HEK293T (cell line): ENCODE results near the gene LCK.

ENCODE experiments used
- CTCF ChIA-PET: fragments of 350-600 bp; formaldehyde crosslinking; extraction: SDS; loops from one replicate; lab custom pipeline; 2021; ENCODE audit warnings: antibody characterized with exemption, inconsistent platforms; lab: Yijun Ruan, JAX
- POLR2A ChIA-PET: fragments of 350-600 bp; formaldehyde crosslinking; extraction: SDS; loops from one replicate; lab custom pipeline; 2020; ENCODE audit warnings: antibody characterized with exemption, inconsistent platforms; lab: Yijun Ruan, JAX
- DNase-seq: peaks from one replicate; pipeline ENCODE4 v3.0.0; 2012; ENCODE audit warnings: mixed read lengths; ENCODE audit errors: extremely low spot score
- ARNT ChIP-seq: fragments of 450-650 bp; IDR thresholded peaks from 2 replicates; pipeline ENCODE4 v1.6.1; 2017; ENCODE audit warnings: mild to moderate bottlenecking
- BHLHE40 ChIP-seq: fragments of 450-650 bp; IDR thresholded peaks from 2 replicates; pipeline ENCODE4 v1.6.1; 2016; ENCODE audit warnings: mild to moderate bottlenecking, moderate library complexity, borderline replicate concordance
- ELF4 ChIP-seq: fragments of 450-650 bp; IDR thresholded peaks from 2 replicates; pipeline ENCODE4 v1.6.1; 2017; ENCODE audit warnings: antibody characterized with exemption
- FOXA1 ChIP-seq: fragments of 450-650 bp; IDR thresholded peaks from 2 replicates; pipeline ENCODE4 v1.6.1; 2016; ENCODE audit warnings: mild to moderate bottlenecking
- FOXK2 ChIP-seq: fragments of 450-650 bp; IDR thresholded peaks from 2 replicates; pipeline ENCODE4 v1.6.1; 2016; ENCODE audit warnings: mild to moderate bottlenecking
- FOXM1 ChIP-seq: fragments of 450-650 bp; IDR thresholded peaks from 2 replicates; pipeline ENCODE4 v1.6.1; 2017; ENCODE audit warnings: mild to moderate bottlenecking, borderline replicate concordance
- HDGF ChIP-seq: fragments of 450-650 bp; IDR thresholded peaks from 2 replicates; pipeline ENCODE4 v1.6.1; 2017; ENCODE audit warnings: antibody characterized with exemption, borderline replicate concordance
- L3MBTL2 ChIP-seq: fragments of 450-650 bp; conservative IDR thresholded peaks from 2 replicates; pipeline ENCODE4 v1.6.1; 2016; ENCODE audit warnings: mild to moderate bottlenecking
- NFRKB ChIP-seq: fragments of 450-650 bp; IDR thresholded peaks from 2 replicates; pipeline ENCODE4 v1.6.1; 2016; ENCODE audit warnings: mild to moderate bottlenecking, moderate library complexity
- PKNOX1 ChIP-seq: fragments of 450-650 bp; IDR thresholded peaks from 2 replicates; pipeline ENCODE4 v1.6.1; 2016
- SP1 ChIP-seq: fragments of 450-650 bp; IDR thresholded peaks from 2 replicates; pipeline ENCODE4 v1.6.1; 2017
- SUZ12 ChIP-seq: fragments of 450-650 bp; IDR thresholded peaks from 2 replicates; pipeline ENCODE4 v1.6.1; 2016; ENCODE audit warnings: mild to moderate bottlenecking
- TARDBP ChIP-seq: fragments of 450-650 bp; IDR thresholded peaks from 2 replicates; pipeline ENCODE4 v1.6.1; 2016
- ZNF384 ChIP-seq: fragments of 450-650 bp; IDR thresholded peaks from 2 replicates; pipeline ENCODE4 v1.6.1; 2016

The LCK gene

GRCh38 chr1:32250893-32251716, at the start of gene LCK:
TSS of gene LCK (plus strand) at chr1:32251265. CDS start at chr1:32274330, 23,065 bp downstream.
- DNase-seq: no peak
- POLR2A ChIA-PET: interaction anchor here (1.1 kb wide), 1 partner anchor 35 kb away, joined by 3 read pairs; no protein-coding TSS in a partner anchor
- no peak for TF ChIP-seq FOXK2
- no peak for TF ChIP-seq FOXM1
- no peak for TF ChIP-seq SUZ12
- TF ChIP-seq PKNOX1: no peak
- no peak for TF ChIP-seq L3MBTL2
- no peak for TF ChIP-seq FOXA1
- no peak for TF ChIP-seq SP1
- no peak for TF ChIP-seq ZNF384
- no peak for TF ChIP-seq HDGF
- TF ChIP-seq BHLHE40: no peak
- no peak for TF ChIP-seq NFRKB
- CTCF ChIA-PET: no interaction called here

DNA sequence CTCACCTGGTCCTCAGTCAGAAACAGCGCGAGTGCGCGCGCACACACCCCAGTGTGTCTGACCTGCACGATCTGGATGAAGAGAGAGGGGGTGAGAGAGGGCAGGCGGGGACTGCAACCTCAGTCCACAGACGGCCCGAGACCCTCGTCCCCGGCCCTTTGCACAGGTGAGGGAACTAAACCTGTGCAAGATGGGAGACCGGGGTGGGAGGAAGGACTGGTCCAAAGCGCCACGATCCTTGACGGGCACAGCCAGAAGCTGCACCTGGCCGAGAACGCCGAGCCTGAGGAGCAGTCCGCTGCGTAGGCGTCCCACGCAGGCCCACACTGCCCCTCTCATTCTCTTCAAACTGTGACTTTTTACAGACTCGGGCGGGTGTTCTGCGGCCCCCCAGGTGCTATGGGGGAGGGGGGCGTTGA, 46.1 kb upstream of the LCK start:
- DNase-seq: no peak
- TF ChIP-seq ELF4 (no peak), ZNF384 (no peak)
- POLR2A ChIA-PET: interaction anchor here (0.6 to 2.2 kb wide), 9 partner anchors 10 to 146 kb away, joined by 3 to 21 read pairs (median 6); partner anchors contain the start of genes EIF3I, TMEM234 and TXLNA
- CTCF ChIA-PET: interaction anchor here (0.6 to 1.3 kb wide), 2 partner anchors 11 to 12 kb away, joined by 3 read pairs; no protein-coding TSS in a partner anchor

DNA sequence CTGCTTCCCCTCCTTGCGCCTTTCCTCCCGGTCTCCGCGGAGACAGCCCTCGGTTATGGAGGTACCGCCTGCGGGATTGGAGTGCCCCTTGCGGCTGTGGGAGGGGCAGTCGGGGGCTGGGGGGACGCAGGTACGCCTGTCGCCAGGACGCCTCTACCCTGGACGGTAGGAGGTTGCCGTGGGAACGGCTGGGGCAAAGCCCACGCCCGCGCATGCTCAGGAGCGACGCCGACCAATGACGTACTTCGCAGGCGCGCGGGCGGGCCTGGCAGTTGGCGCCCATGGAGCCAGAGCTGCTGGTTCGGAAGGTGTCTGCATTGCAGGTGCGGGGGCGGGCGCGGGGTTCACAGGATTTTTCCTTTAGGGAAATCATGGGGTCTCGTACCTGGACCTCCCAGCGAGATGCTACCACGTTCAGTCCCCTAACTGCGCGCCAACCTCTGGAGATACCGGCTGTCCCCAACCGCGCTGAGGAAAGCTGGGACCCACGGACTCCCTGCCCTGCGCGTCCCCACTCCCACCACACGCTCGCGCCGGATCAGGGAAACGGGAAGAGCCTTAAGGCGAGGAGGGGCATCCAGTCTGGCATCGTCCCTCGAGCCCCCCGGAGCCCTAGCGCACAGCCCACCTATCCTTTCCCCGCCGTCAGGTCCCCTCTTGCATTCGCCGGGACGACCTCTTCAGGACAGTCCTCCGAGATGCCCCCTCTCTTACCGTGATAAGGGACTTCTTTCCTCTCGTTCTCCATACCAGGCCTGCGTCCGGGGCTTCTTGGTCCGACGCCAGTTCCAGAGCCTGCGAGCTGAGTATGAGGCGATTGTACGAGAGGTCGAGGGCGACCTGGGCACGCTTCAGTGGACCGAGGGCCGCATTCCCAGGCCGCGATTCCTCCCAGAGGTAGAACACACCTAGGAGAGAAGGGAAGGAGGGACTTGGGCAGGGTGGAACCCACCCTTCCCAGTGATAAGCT, 45.4 kb upstream of the LCK start, which contains the start of gene IQCC:
IQCC (plus strand) TSS at position 271 of the 970 bp plus-strand sequence; CDS start at position 282, 11 bp downstream.
- CTCF ChIA-PET: interaction anchor here (0.6 to 1.3 kb wide), 4 partner anchors 10 to 228 kb away, joined by 3 read pairs; no protein-coding TSS in a partner anchor
- DNase-seq: peak; percentile 99
- POLR2A ChIA-PET: interaction anchor here (0.6 to 2.2 kb wide), 11 partner anchors 10 to 145 kb away, joined by 3 to 21 read pairs (median 3); partner anchors contain the start of genes EIF3I, TMEM234 and TXLNA
- peak; percentile 55; the same call in 1 of the 2 replicates for TF ChIP-seq L3MBTL2
- TF ChIP-seq ARNT: no peak
- TF ChIP-seq ELF4: peak; percentile 25; the same call in 1 of the 2 replicates

GRCh38 chr1:32208469-32208868, 42.6 kb upstream of the LCK start:
- CTCF ChIA-PET: interaction anchor here (0.9 kb wide), 1 partner anchor 40 kb away, joined by 3 read pairs; no protein-coding TSS in a partner anchor
- POLR2A ChIA-PET: interaction anchor here (1.1 to 1.4 kb wide), 2 partner anchors 8 to 14 kb away, joined by 3 to 5 read pairs; partner anchors contain the start of genes CCDC28B, EIF3I and TMEM234

GRCh38 chr1:32208891-32209328, 42.2 kb upstream of the LCK start, which contains the start of gene DCDC2B:
TSS of gene DCDC2B (plus strand) at chr1:32209089. CDS start at chr1:32209094, 5 bp downstream.
- ChIA-PET CTCF (interaction anchor here (0.9 kb wide), 1 partner anchor 39 kb away, joined by 3 read pairs; no protein-coding TSS in a partner anchor), POLR2A (interaction anchor here (0.7 to 1.4 kb wide), 3 partner anchors 9 to 13 kb away, joined by 3 to 5 read pairs (median 3); partner anchors contain the start of genes CCDC28B, EIF3I and TMEM234)
- no peak for DNase-seq
- TF ChIP-seq ELF4: no peak
- no peak for TF ChIP-seq L3MBTL2
- TF ChIP-seq FOXK2: no peak
- TF ChIP-seq HDGF: no peak
- TF ChIP-seq BHLHE40: no peak
- no peak for TF ChIP-seq NFRKB

More at GRCh38 chr1:32208469-32208868, 42.6 kb upstream of the LCK start:
- no peak for DNase-seq
- TF ChIP-seq SUZ12 (no peak), PKNOX1 (no peak)

DNA sequence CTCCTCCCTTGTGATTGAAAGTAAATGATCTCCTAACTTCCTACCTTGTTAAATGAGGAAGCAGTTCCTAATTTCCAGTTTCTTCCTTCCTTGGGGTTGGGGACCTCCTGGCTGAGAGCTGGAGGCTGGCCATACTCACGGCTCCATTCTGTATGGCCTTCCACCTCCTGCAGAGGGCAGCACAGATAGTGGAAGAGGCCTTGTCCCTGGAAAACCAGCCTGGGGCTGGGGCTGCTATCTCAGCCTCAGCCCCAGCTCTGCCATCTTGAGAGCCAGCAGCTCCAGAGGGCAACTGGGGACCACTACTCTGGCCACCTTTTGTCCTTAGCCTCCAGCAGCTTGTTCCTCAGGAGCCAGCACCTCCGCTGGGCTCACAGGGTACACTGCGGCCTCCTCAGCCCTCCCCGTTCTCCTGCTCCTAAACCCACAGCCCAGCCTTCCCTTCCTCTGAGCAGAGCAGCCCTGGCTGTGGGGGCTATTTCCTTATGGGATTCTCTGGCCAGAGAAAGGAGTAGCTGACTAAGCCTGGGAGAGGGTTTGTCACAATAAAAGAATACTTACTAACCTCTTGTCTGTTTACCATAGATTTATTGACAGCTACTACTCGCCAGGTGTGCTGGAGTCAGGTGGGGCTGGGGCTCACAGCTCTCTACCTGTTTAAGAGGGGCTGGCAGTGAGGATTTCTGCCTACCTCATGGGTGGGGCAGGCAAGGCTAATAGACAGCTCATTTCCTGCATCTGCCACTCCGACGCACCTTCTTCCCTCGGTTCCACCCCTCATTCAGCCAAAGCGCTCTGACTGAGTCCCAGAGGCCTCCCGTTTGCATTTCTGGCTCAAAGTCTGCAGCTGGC, 35.2 kb upstream of the LCK start:
- peak; percentile 87 for DNase-seq
- POLR2A ChIA-PET: interaction anchor here (0.9 to 3.0 kb wide), 9 partner anchors 10 to 143 kb away, joined by 3 to 21 read pairs (median 3); partner anchors contain the start of genes CCDC28B, IQCC, TMEM39B and TXLNA
- TF ChIP-seq HDGF: 0 out of 2 replicates have a peak, but pooled peaks have one; percentile 12
- TF ChIP-seq TARDBP: no peak
- CTCF ChIA-PET: interaction anchor here (0.5 to 1.7 kb wide), 20 partner anchors 8 to 370 kb away, joined by 3 to 7 read pairs (median 4); partner anchors contain the start of genes CCDC28B, IQCC and TXLNA
